Muscle layer of duodenum (tissue), 2 donors: ENCODE data around the gene UTS2R.

Source experiments
- H3K27ac ChIP-seq: one replicate; pipeline ENCODE4 v1.7.0; 2013; ENCODE audit warnings: mild to moderate bottlenecking, low read length
- H3K27me3 ChIP-seq: one replicate; pipeline ENCODE4 v1.7.0; 2013; ENCODE audit warnings: low read depth, mild to moderate bottlenecking, control low read depth, low read length
- H3K36me3 ChIP-seq, 2 donors: one replicate each; pipeline ENCODE4 v1.7.0; 2013; ENCODE audit warnings: low read length in 2 of 2, control low read depth in 1 of 2, mild to moderate bottlenecking in 1 of 2; ENCODE audit not compliant: insufficient read depth in 2 of 2, control insufficient read depth in 1 of 2
- H3K4me1 ChIP-seq, 2 donors: one replicate each; pipeline ENCODE4 v1.7.0; 2013; ENCODE audit warnings: low read length in 2 of 2, mild to moderate bottlenecking in 2 of 2, control low read depth in 1 of 2, moderate library complexity in 1 of 2; ENCODE audit not compliant: insufficient read depth in 2 of 2, control insufficient read depth in 1 of 2
- H3K4me3 ChIP-seq, 2 donors: one replicate each; pipeline ENCODE4 v1.7.0; 2013; ENCODE audit warnings: low read length in 2 of 2, low read depth in 1 of 2, mild to moderate bottlenecking in 1 of 2
- H3K9me3 ChIP-seq, 2 donors: one replicate each; pipeline ENCODE4 v1.7.0; 2013; ENCODE audit warnings: low read length in 2 of 2, control low read depth in 1 of 2, mild to moderate bottlenecking in 1 of 2; ENCODE audit not compliant: control insufficient read depth in 1 of 2
- donor health status: healthy.

The UTS2R gene

GRCh38 chr17:82371333-82372248 is at the start of gene UTS2R:
Gene UTS2R, plus strand, starts transcription at chr17:82371765. Its CDS starts 2,560 bp downstream, at chr17:82374325.
- Histone ChIP-seq H3K4me3 (peak within 1 kb of the TSS; percentile 55 to 57), H3K9me3 (no peaks in the 10 kb centered on the region), H3K27me3 (peaks cover 40% of the 10 kb centered on the region), H3K27ac (no peak within 1 kb of the TSS), H3K36me3 (no peaks in the 10 kb centered on the region), H3K4me1 (peaks cover 0 to 24% of the 10 kb centered on the region in 2 donors)

- H3K9me3 ChIP-seq: no peaks in the 10 kb centered on the region
- no peak overlapping the region for H3K4me3 ChIP-seq
- H3K4me1 ChIP-seq: peaks cover 0 to 9% of the 10 kb centered on the region in 2 donors
- H3K27ac ChIP-seq: no peak overlapping the region
- peaks cover 0 to 6% of the 10 kb centered on the region in 2 donors for H3K36me3 ChIP-seq
- no peaks in the 10 kb centered on the region for H3K27me3 ChIP-seq
Measured at GRCh38 chr17:82321947-82322466, 49.6 kb upstream of the UTS2R start.

GRCh38 chr17:82322526-82323453 is 48.8 kb upstream of the UTS2R start:
- Histone ChIP-seq H3K27me3 (no peaks in the 10 kb centered on the region), H3K27ac (no peak overlapping the region), H3K4me3 (no peak overlapping the region), H3K9me3 (no peaks in the 10 kb centered on the region), H3K4me1 (peaks cover 0 to 9% of the 10 kb centered on the region in 2 donors), H3K36me3 (peaks cover 0 to 6% of the 10 kb centered on the region in 2 donors)

GRCh38 chr17:82323514-82324234 is 47.9 kb upstream of the UTS2R start:
- Histone ChIP-seq H3K4me1 (peaks cover 0 to 9% of the 10 kb centered on the region in 2 donors), H3K27ac (no peak overlapping the region), H3K4me3 (no peak overlapping the region), H3K36me3 (peaks cover 0 to 6% of the 10 kb centered on the region in 2 donors), H3K27me3 (no peaks in the 10 kb centered on the region), H3K9me3 (no peaks in the 10 kb centered on the region)

GRCh38 chr17:82324566-82325285 is 46.8 kb upstream of the UTS2R start:
- peaks cover 0 to 6% of the 10 kb centered on the region in 2 donors for H3K36me3 ChIP-seq
- H3K27me3 ChIP-seq: no peaks in the 10 kb centered on the region
- peaks cover 0 to 10% of the 10 kb centered on the region in 2 donors for H3K4me1 ChIP-seq
- H3K4me3 ChIP-seq: no peak overlapping the region
- no peaks in the 10 kb centered on the region for H3K9me3 ChIP-seq
- H3K27ac ChIP-seq: no peak overlapping the region

GRCh38 chr17:82325286-82326180 is 46.0 kb upstream of the UTS2R start:
- Histone ChIP-seq H3K9me3 (no peaks in the 10 kb centered on the region), H3K4me1 (peaks cover 0 to 18% of the 10 kb centered on the region in 2 donors), H3K27me3 (no peaks in the 10 kb centered on the region), H3K36me3 (peaks cover 0 to 6% of the 10 kb centered on the region in 2 donors), H3K4me3 (no peak overlapping the region), H3K27ac (no peak overlapping the region)

GRCh38 chr17:82327289-82327688 is 44.3 kb upstream of the UTS2R start:
- Histone ChIP-seq H3K36me3 (peaks cover 0 to 6% of the 10 kb centered on the region in 2 donors), H3K4me3 (no peak overlapping the region), H3K27me3 (no peaks in the 10 kb centered on the region), H3K4me1 (peaks cover 0 to 14% of the 10 kb centered on the region in 2 donors), H3K27ac (no peak overlapping the region), H3K9me3 (no peaks in the 10 kb centered on the region)

- peaks cover 0 to 19% of the 10 kb centered on the region in 2 donors for H3K4me1 ChIP-seq
- no peaks in the 10 kb centered on the region for H3K9me3 ChIP-seq
- no peak overlapping the region for H3K27ac ChIP-seq
- no peaks in the 10 kb centered on the region for H3K27me3 ChIP-seq
- H3K4me3 ChIP-seq: no peak overlapping the region
- peaks cover 0 to 6% of the 10 kb centered on the region in 2 donors for H3K36me3 ChIP-seq
Measured at GRCh38 chr17:82327757-82328140, 43.8 kb upstream of the UTS2R start.

GRCh38 chr17:82328141-82328993 is 43.2 kb upstream of the UTS2R start:
- no peaks in the 10 kb centered on the region for H3K9me3 ChIP-seq
- peaks cover 0 to 24% of the 10 kb centered on the region in 2 donors for H3K4me1 ChIP-seq
- peaks cover 0 to 6% of the 10 kb centered on the region in 2 donors for H3K36me3 ChIP-seq
- H3K4me3 ChIP-seq: no peak overlapping the region
- H3K27ac ChIP-seq: no peak overlapping the region
- H3K27me3 ChIP-seq: no peaks in the 10 kb centered on the region
